ENCODE measurements around the gene RNF220.

RNF220 gene

GRCh38 chr1:44406737-44407429, 1.8 kb downstream of the RNF220 start:
- DNase-seq (ENCODE audit: low read depth in 1 of 2, low spot score in 1 of 2), result no peak

- no peak for DNase-seq (ENCODE audit: low read depth in 1 of 2, low spot score in 1 of 2)
Observed at GRCh38 chr1:44407430-44408211, 2.6 kb downstream of the RNF220 start.

DNA sequence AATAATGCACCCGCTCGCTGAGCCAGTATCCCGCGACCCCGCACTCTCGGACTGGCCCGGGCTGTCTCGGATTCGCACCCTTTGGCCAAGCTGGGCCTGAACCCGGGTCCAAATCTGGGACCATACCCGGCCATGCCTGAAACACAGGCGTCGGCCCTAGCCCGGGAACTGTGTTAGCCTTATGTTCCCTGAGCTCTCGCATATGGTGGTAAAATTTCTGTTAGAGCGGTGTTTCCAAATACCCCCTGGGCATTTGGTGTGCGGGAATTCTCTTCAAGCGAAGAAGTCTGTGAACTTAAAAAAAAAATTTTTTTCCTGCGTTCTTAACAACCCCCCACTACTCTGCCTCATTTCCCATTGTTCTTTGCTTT, 3.1 kb downstream of the RNF220 start:
- DNase-seq (ENCODE audit: low read depth in 1 of 2, low spot score in 1 of 2), result no peak

GRCh38 chr1:44408632-44409602, 3.9 kb downstream of the RNF220 start:
- DNase-seq (ENCODE audit: low read depth in 1 of 2, low spot score in 1 of 2), result no peak

- DNase-seq (ENCODE audit: low read depth in 1 of 2, low spot score in 1 of 2), result no peak
Observed at GRCh38 chr1:44409757-44410156, 4.7 kb downstream of the RNF220 start.

- DNase-seq (ENCODE audit: low read depth in 1 of 2, low spot score in 1 of 2), result no peak
Observed at GRCh38 chr1:44411861-44412260, 6.8 kb downstream of the RNF220 start.

- no peak for DNase-seq (ENCODE audit: low read depth in 1 of 2, low spot score in 1 of 2)
Observed at GRCh38 chr1:44412601-44413000, 7.5 kb downstream of the RNF220 start.

- no peak for DNase-seq (ENCODE audit: low read depth in 1 of 2, low spot score in 1 of 2)
Observed at GRCh38 chr1:44413740-44414139, 8.7 kb downstream of the RNF220 start.

DNA sequence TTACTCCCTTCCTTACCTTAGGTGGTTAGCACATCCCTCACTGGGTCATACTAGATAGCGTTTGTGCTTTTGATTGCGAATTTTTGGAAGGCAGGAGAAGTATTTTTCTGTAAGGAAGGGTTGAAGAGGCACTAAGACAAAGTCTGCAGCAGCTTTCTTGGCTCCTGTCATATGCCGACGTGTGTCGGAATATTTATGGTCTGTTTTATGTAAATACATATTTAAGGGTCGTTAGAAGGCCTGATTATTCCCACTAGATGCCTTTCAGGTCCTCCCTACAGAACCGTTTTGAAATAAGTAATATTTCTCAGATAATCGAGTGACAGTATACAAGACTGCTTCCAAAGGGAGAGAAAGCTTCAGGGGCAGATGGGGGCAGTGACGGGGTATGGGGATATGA, 10.0 kb downstream of the RNF220 start:
- DNase-seq (ENCODE audit: low read depth in 1 of 2, low spot score in 1 of 2), result no peak

- DNase-seq (ENCODE audit: low read depth in 1 of 2, low spot score in 1 of 2), result no peak
Observed at GRCh38 chr1:44416408-44416807, 11.4 kb downstream of the RNF220 start.

DNA sequence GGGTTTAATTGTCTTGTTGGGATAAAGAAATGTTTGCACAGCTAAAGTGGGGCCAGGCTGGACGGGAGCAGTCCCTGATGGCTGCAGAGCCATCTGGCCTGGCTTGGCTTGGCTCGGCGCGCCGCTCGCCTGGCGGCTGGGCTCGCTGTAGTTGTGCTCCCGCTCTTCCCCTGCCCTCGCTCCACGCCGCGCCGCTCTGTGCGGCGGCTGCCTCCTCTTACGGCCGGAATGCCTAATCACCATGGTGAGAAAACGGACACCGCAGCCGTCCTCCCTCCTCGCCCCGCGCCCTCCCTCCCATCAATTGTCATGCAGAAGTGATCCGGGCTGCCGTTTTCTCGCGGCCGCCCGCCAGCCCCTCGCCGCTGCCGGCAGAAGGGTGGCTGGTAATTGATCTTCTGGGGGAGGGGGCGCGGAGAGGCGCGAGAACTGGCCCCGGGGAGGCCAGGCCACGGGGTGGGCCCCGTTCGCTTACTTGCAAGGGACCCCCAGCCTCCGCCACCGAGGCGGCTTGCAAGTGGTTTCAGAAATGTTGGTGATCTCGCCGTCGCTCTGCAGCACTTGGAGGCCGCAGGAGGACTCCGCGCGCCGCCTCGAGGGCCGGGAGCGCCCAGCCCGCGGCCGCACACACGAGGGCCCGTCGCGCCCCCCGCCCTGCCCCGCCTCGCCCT, 12.4 kb downstream of the RNF220 start:
- DNase-seq (ENCODE audit: low read depth in 1 of 2, low spot score in 1 of 2), result no peak

- DNase-seq (ENCODE audit: low read depth in 1 of 2, low spot score in 1 of 2), result no peak
Observed at GRCh38 chr1:44418022-44418673, 13.1 kb downstream of the RNF220 start.

DNA sequence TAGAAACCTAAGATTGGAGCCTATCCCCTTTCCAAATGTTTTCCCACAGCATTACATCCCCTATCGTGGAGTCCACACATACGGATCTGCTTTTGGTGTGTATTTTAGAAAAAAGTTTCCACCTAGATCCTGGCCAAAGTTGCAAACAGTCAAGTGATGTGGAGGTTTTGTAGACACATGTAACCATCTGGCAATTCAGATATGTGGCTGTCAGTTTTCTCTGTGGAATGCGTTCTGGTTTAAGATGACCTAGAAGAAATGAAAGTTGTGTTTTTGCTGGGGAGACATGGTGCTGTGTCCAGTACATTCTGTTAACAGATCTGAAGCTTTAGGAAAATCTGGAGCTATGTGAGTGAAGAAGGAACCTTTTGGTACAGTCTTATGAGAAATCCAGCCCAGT, 14.8 kb downstream of the RNF220 start:
- DNase-seq (ENCODE audit: low read depth in 1 of 2, low spot score in 1 of 2), result no peak

- no peak for DNase-seq (ENCODE audit: low read depth in 1 of 2, low spot score in 1 of 2)
Observed at GRCh38 chr1:44420535-44420934, 15.5 kb downstream of the RNF220 start.

- DNase-seq (ENCODE audit: low read depth in 1 of 2, low spot score in 1 of 2), result no peak
Observed at GRCh38 chr1:44421446-44421884, 16.4 kb downstream of the RNF220 start.

GRCh38 chr1:44422161-44422560, 17.1 kb downstream of the RNF220 start:
- no peak for DNase-seq (ENCODE audit: low read depth in 1 of 2, low spot score in 1 of 2)

DNA sequence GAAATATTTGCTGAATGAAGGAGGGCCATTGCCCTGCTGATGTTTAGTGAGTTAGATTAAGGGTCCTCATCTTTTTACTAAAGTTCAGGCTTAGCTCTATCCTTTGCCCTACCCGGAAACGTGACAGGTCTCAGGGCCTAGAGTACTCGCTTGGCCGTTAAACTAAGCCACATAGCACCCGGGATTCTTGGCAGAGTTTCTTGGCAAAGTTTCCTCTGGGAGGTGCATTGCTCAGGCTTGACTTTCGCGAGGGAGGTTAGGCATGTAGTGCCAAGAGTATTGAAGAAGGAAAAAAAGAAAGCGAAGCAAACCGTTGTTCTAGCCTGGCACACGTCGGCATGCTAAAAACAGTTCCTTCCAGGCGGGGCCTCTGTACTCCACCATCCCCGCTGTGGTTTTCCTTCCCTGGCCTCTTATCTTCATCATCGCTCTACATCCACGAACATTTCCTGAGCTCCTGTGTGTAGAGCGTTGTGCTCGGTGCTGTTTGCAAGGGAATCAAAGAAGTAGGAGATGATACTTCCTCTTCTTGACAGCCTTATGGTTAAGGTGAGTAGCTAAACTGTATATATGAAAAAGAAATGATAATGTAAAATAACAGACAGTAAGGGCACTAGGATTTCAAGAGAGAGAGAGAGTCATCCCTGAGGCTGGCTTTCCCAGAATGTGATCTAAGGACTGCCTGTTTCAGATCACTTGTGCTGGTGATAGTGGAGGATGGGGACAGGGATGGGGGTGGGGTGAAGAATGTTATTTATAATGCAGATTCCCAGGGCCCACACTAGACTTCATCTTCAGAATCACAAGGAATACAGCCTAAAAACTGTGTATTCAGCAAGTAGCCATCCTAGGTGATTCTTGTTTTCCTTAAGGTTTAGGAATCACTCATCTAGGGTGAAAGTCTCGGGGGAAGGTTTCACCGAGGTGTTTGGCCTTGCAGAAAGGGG, 18.8 kb downstream of the RNF220 start:
- DNase-seq (ENCODE audit: low read depth in 1 of 2, low spot score in 1 of 2), result no peak

DNA sequence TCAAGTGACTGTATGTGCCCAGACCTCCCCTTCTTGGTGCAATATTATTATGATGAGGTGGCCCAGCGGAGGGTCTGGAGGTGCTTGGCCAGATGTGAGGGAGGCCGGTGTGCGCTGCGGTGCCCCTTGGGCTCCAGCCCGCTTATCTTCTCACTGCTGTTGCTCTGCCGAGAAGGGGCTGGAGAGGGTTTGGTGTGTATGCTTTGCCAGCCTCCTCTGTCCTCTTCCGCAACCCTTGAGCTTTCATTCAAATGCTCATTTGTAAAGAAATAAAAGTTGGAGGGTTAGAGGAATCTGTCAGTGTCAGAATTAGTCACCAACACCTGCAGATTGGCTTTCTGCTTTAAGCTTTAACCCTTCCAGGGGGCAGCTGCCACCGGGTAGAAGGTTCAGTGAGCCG, 19.7 kb downstream of the RNF220 start:
- no peak for DNase-seq (ENCODE audit: low read depth in 1 of 2, low spot score in 1 of 2)

GRCh38 chr1:44425341-44426082, 20.5 kb downstream of the RNF220 start:
- no peak for DNase-seq (ENCODE audit: low read depth in 1 of 2, low spot score in 1 of 2)
